Activated CD4-positive, alpha-beta T cell treated with anti-CD3 and anti-CD28 coated beads, Interleukin-2, amount 50 U/mL, for 16 hours (primary cell): ENCODE measurements around the gene MLANA.
"Not testable (repeated sequence)": the region's sequence is repeated elsewhere in the genome, so short reads cannot be mapped to it uniquely, and the experiment has no call there.

Experiments
- DNase-seq: peaks from one replicate; pipeline ENCODE4 v3.0.0-alpha.2; 2020

MLANA gene

GRCh38 chr9:5870020-5870339, 20.7 kb upstream of the MLANA start:
- DNase-seq, result no peak

- no peak for DNase-seq
These were observed 20.0 kb upstream of the MLANA start for GRCh38 chr9:5870691-5871090.

GRCh38 chr9:5871785-5872184, 18.9 kb upstream of the MLANA start:
- no peak for DNase-seq

GRCh38 chr9:5872511-5872910, 18.2 kb upstream of the MLANA start:
- DNase-seq, result no peak

- DNase-seq, result no peak
These were observed 17.2 kb upstream of the MLANA start for GRCh38 chr9:5873439-5873838.

GRCh38 chr9:5874048-5874447, 16.6 kb upstream of the MLANA start:
- no peak for DNase-seq

- no peak for DNase-seq
These were observed 14.7 kb upstream of the MLANA start for GRCh38 chr9:5876026-5876425.

- DNase-seq, result no peak
These were observed 14.0 kb upstream of the MLANA start for GRCh38 chr9:5876711-5877110.

- DNase-seq, result peak; percentile 49
These were observed 11.1 kb upstream of the MLANA start for GRCh38 chr9:5879419-5880181.

GRCh38 chr9:5882244-5883012, 8.3 kb upstream of the MLANA start:
- DNase-seq, result not testable (repeated sequence)

- no peak for DNase-seq
These were observed 6.5 kb upstream of the MLANA start for GRCh38 chr9:5884191-5884590.

GRCh38 chr9:5886114-5886939, 4.4 kb upstream of the MLANA start:
- DNase-seq, result peak; percentile 87

GRCh38 chr9:5892456-5893133, 1.9 kb downstream of the MLANA start:
- no peak for DNase-seq

- DNase-seq, result no peak
These were observed 2.4 kb downstream of the MLANA start for GRCh38 chr9:5893134-5893505.

- no peak for DNase-seq
These were observed 3.0 kb downstream of the MLANA start for GRCh38 chr9:5893591-5894236.

GRCh38 chr9:5894237-5894959, 3.7 kb downstream of the MLANA start:
- DNase-seq, result no peak

- DNase-seq, result no peak
These were observed 5.1 kb downstream of the MLANA start for GRCh38 chr9:5895782-5896181.

GRCh38 chr9:5896863-5897262, 6.2 kb downstream of the MLANA start:
- no peak for DNase-seq

- DNase-seq, result no peak
These were observed 7.2 kb downstream of the MLANA start for GRCh38 chr9:5897851-5898250.

GRCh38 chr9:5899292-5899691, 8.6 kb downstream of the MLANA start:
- DNase-seq, result no peak

GRCh38 chr9:5900622-5901021, 9.9 kb downstream of the MLANA start:
- DNase-seq, result no peak

GRCh38 chr9:5902377-5902776, 11.7 kb downstream of the MLANA start:
- no peak for DNase-seq
